Adrenal gland (tissue), 5 donors: ENCODE measurements around the gene KRTAP27-1.

Source experiments
- CTCF ChIP-seq, 6 experiments: fragments of 450-650 bp in 4 of 6; fragments of 200-600 bp in 2 of 6; sonication (generic) in 1 of 6; IDR thresholded peaks; 1 replicate in 5 of 6; 2 replicates in 1 of 6; pipeline versions ENCODE4 v1.5.1 to v1.8.0; 2016 to 2021; ENCODE audit warnings: antibody characterized with exemption in 6 of 6, mild to moderate bottlenecking in 2 of 6, moderate library complexity in 1 of 6
- POLR2A ChIP-seq, 2 donors: fragments of 450-650 bp; IDR thresholded peaks; one replicate each; pipeline ENCODE4 v1.6.1; 2017; ENCODE audit warnings: antibody characterized with exemption in 2 of 2, mild to moderate bottlenecking in 2 of 2, moderate library complexity in 1 of 2
- donor health status: DM: no; HTN: no; CAD: no.

- no peak for TF ChIP-seq CTCF (IDR thresholded peaks at IDR 0.05)
- no peak for TF ChIP-seq POLR2A (IDR thresholded peaks at IDR 0.05)
These were observed 11.1 kb downstream of the KRTAP27-1 start for GRCh38 chr21:30326390-30326789.
